PC-3 (cell line): ENCODE results near the gene SDK1.

ENCODE experiments used
- EZH2 ChIP-seq: fragments of 300-600 bp; sonication (generic); IDR thresholded peaks from one replicate; pipeline ENCODE4 v1.6.1; 2017; ENCODE audit warnings: antibody characterized with exemption, mild to moderate bottlenecking, low read length; ENCODE audit not compliant: unreplicated experiment
- EZH2phosphoT487 ChIP-seq: fragments of 300-600 bp; sonication (generic); IDR thresholded peaks from 2 replicates; pipeline ENCODE4 v1.6.1; 2018; ENCODE audit warnings: mild to moderate bottlenecking, antibody characterized with exemption, low read length, borderline replicate concordance
- TF ChIP-seq, protein P1 (sequence below): fragments of 300-600 bp; sonication (generic); conservative IDR thresholded peaks from 2 replicates; pipeline ENCODE4 v1.5.1; 2017; ENCODE audit warnings: antibody characterized with exemption, low read depth, mild to moderate bottlenecking, low read length

GRCh38 chr7:3300221-3300650, 816 bp upstream of the SDK1 start:
- TF ChIP-seq, protein P1, sequence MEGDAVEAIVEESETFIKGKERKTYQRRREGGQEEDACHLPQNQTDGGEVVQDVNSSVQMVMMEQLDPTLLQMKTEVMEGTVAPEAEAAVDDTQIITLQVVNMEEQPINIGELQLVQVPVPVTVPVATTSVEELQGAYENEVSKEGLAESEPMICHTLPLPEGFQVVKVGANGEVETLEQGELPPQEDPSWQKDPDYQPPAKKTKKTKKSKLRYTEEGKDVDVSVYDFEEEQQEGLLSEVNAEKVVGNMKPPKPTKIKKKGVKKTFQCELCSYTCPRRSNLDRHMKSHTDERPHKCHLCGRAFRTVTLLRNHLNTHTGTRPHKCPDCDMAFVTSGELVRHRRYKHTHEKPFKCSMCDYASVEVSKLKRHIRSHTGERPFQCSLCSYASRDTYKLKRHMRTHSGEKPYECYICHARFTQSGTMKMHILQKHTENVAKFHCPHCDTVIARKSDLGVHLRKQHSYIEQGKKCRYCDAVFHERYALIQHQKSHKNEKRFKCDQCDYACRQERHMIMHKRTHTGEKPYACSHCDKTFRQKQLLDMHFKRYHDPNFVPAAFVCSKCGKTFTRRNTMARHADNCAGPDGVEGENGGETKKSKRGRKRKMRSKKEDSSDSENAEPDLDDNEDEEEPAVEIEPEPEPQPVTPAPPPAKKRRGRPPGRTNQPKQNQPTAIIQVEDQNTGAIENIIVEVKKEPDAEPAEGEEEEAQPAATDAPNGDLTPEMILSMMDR: no peak
- TF ChIP-seq EZH2phosphoT487 (no peak), EZH2 (no peak)
